Left ventricle myocardium inferior (tissue), 1 donor: ENCODE measurements around the gene RPL38. TPM values are rescaled to one million over a fixed set of nuclear protein-coding genes. Genes with fewer than 3 reads are reported as not detected.

Experiments used
- DNase-seq: peaks from one replicate; pipeline ENCODE4 v3.0.0-alpha.2; 2020
- H3K27ac ChIP-seq: fragments of 200-600 bp; replicated peaks from 2 replicates; pipeline ENCODE4 v1.8.0; 2021
- H3K27me3 ChIP-seq: fragments of 200-600 bp; 2 replicates; pipeline ENCODE4 v1.8.0; 2021; ENCODE audit warnings: low read depth
- H3K36me3 ChIP-seq: fragments of 200-600 bp; 2 replicates; pipeline ENCODE4 v1.8.0; 2021
- H3K4me1 ChIP-seq: fragments of 200-600 bp; 2 replicates; pipeline ENCODE4 v1.8.0; 2021
- H3K4me3 ChIP-seq: fragments of 200-600 bp; 2 replicates; pipeline ENCODE4 v1.8.0; 2021; ENCODE audit warnings: mild to moderate bottlenecking, moderate library complexity
- H3K9me3 ChIP-seq: fragments of 200-600 bp; replicated peaks from 2 replicates; pipeline ENCODE4 v1.8.0; 2021
- CTCF ChIP-seq: fragments of 200-600 bp; IDR thresholded peaks from 2 replicates; pipeline ENCODE4 v1.8.0; 2021; ENCODE audit warnings: antibody characterized with exemption, mild to moderate bottlenecking, borderline replicate concordance
- intact Hi-C: fragments of 100-400 bp; cut with micrococcal nuclease; formaldehyde crosslinking; loops from one replicate; pipeline ENCODE4 v1.11.0; 2022
- total RNA-seq: library from RNA; stranded (reverse); fragmentation: NEBNext Ultra II Directional; extraction: Animal tissue kit (Norgen Biotek cat#: 25700); gene quantifications from one replicate; pipeline ENCODE4 v1.2.1, GENCODE V29; 2021
- donor health status: DM: no; HTN: yes; CAD: no; lungs with severe emphysema.

The RPL38 gene
- total RNA-seq, 1 donor from 2014 or later: 702 TPM

- Histone ChIP-seq H3K36me3 (peaks cover 33% of the 10 kb centered on the region), H3K4me3 (no peak overlapping the region), H3K4me1 (peaks cover 5% of the 10 kb centered on the region), H3K27me3 (no peaks in the 10 kb centered on the region), H3K9me3 (no peaks in the 10 kb centered on the region), H3K27ac (no peak overlapping the region)
- DNase-seq: no peak
- intact Hi-C loops: no loop called here
- TF ChIP-seq CTCF: no peak
Measured at GRCh38 chr17:74222399-74222798, 18.9 kb downstream of the RPL38 start.

GRCh38 chr17:74223901-74224300 is 20.4 kb downstream of the RPL38 start:
- H3K9me3 ChIP-seq: no peaks in the 10 kb centered on the region
- no peak for TF ChIP-seq CTCF
- peaks cover 33% of the 10 kb centered on the region for H3K36me3 ChIP-seq
- DNase-seq: no peak
- intact Hi-C loops: no loop called here
- no peaks in the 10 kb centered on the region for H3K27me3 ChIP-seq
- no peak overlapping the region for H3K27ac ChIP-seq
- H3K4me3 ChIP-seq: no peak overlapping the region
- H3K4me1 ChIP-seq: peaks cover 5% of the 10 kb centered on the region

GRCh38 chr17:74224959-74225725 is 21.7 kb downstream of the RPL38 start:
- H3K4me3 ChIP-seq: no peak overlapping the region
- DNase-seq: no peak
- H3K9me3 ChIP-seq: no peaks in the 10 kb centered on the region
- no peak overlapping the region for H3K27ac ChIP-seq
- intact Hi-C loops: no loop called here
- no peaks in the 10 kb centered on the region for H3K27me3 ChIP-seq
- H3K4me1 ChIP-seq: peaks cover 5% of the 10 kb centered on the region
- peaks cover 36% of the 10 kb centered on the region for H3K36me3 ChIP-seq
- TF ChIP-seq CTCF: no peak

- intact Hi-C loops: no loop called here
- H3K27ac ChIP-seq: no peak overlapping the region
- no peak for DNase-seq
Measured at GRCh38 chr17:74226252-74226651, 22.8 kb downstream of the RPL38 start.

GRCh38 chr17:74227271-74228080 is 24.0 kb downstream of the RPL38 start:
- H3K27ac ChIP-seq: no peak overlapping the region
- no peak for DNase-seq
- no peak for TF ChIP-seq CTCF
- H3K4me3 ChIP-seq: no peak overlapping the region
- H3K27me3 ChIP-seq: no peaks in the 10 kb centered on the region
- peaks cover 55% of the 10 kb centered on the region for H3K36me3 ChIP-seq
- H3K9me3 ChIP-seq: no peaks in the 10 kb centered on the region
- intact Hi-C loops: no loop called here
- H3K4me1 ChIP-seq: peaks cover 7% of the 10 kb centered on the region

More at GRCh38 chr17:74226252-74226651, 22.8 kb downstream of the RPL38 start:
- Histone ChIP-seq H3K36me3 (peaks cover 47% of the 10 kb centered on the region), H3K27me3 (no peaks in the 10 kb centered on the region), H3K4me3 (no peak overlapping the region), H3K9me3 (no peaks in the 10 kb centered on the region), H3K4me1 (peaks cover 5% of the 10 kb centered on the region)
- TF ChIP-seq CTCF: no peak
